Caco-2 (cell line): ENCODE results near the gene RPL10. TPM values are rescaled to one million over a fixed set of nuclear protein-coding genes. Genes with fewer than 3 reads are reported as not detected.

Experiments used
- BruUV-seq: library from RNA; stranded (reverse); fragments of 400-500 nt; replicated peaks from 2 replicates; lab custom pipeline; 2021; lab: Mats Ljungman, UMichigan
- CTCF ChIA-PET: fragments of 300-600 bp; sonication (Branson Sonifier 250); formaldehyde crosslinking; loops from one replicate; lab custom pipeline; 2022; ENCODE audit warnings: antibody characterized with exemption; lab: Charles Lee
- POLR2A ChIA-PET: fragments of 300-600 bp; sonication (Branson Sonifier 250); formaldehyde crosslinking; loops from one replicate; lab custom pipeline; 2022; ENCODE audit warnings: antibody characterized with exemption; lab: Charles Lee
- DNase-seq, 2 experiments: peaks; one replicate each; pipeline versions ENCODE4 v3.0.0 to v3.0.0-alpha.2; 2020 to 2022
- H3K27me3 ChIP-seq: replicated peaks from 2 replicates; pipeline ENCODE4 v1.6.0; 2011; ENCODE audit warnings: low read length; ENCODE audit not compliant: control insufficient read depth, insufficient read depth
- H3K36me3 ChIP-seq: 2 replicates; pipeline ENCODE4 v1.5.1; 2011; ENCODE audit warnings: low read length; ENCODE audit not compliant: control insufficient read depth, insufficient read depth
- H3K4me1 ChIP-seq: fragments of 250-450 bp; sonication (Bioruptor Pico); 2 replicates; pipeline ENCODE4 v1.5.1; 2020; ENCODE audit warnings: mild to moderate bottlenecking
- H3K4me3 ChIP-seq: 2 replicates; pipeline ENCODE4 v1.5.1; 2011; ENCODE audit warnings: low read depth, mild to moderate bottlenecking, control low read depth, low read length
- H3K9me3 ChIP-seq: fragments of 250-450 bp; sonication (Bioruptor Pico); 2 replicates; pipeline ENCODE4 v1.5.1; 2020; ENCODE audit warnings: mild to moderate bottlenecking, moderate library complexity
- H3K27ac Mint-ChIP-seq: one replicate; pipeline ENCODE4 v1.8.0; 2022; ENCODE audit warnings: mixed read lengths; ENCODE audit not compliant: unreplicated experiment
- H3K27me3 Mint-ChIP-seq: one replicate; pipeline ENCODE4 v1.8.0; 2022; ENCODE audit warnings: mixed read lengths; ENCODE audit not compliant: insufficient read depth, unreplicated experiment
- H3K36me3 Mint-ChIP-seq: one replicate; pipeline ENCODE4 v1.8.0; 2022; ENCODE audit warnings: mild to moderate bottlenecking, mixed read lengths; ENCODE audit not compliant: insufficient read depth, unreplicated experiment
- H3K4me1 Mint-ChIP-seq: one replicate; pipeline ENCODE4 v1.8.0; 2022; ENCODE audit warnings: low read depth, mixed read lengths; ENCODE audit not compliant: unreplicated experiment
- H3K4me3 Mint-ChIP-seq: one replicate; pipeline ENCODE4 v1.8.0; 2022; ENCODE audit warnings: mild to moderate bottlenecking, moderate library complexity, mixed read lengths; ENCODE audit not compliant: unreplicated experiment
- H3K9me3 Mint-ChIP-seq: one replicate; pipeline ENCODE4 v1.8.0; 2022; ENCODE audit warnings: mixed read lengths; ENCODE audit not compliant: unreplicated experiment
- intact Hi-C: fragments of 100-400 bp; cut with micrococcal nuclease; formaldehyde crosslinking; loops from one replicate; pipeline ENCODE4 v1.10.0; 2022; ENCODE audit not compliant: unreplicated experiment
- total RNA-seq: library from RNA; stranded (reverse); gene quantifications from 2 replicates; pipeline ENCODE4 v1.2.3, GENCODE V29; 2022
- TF ChIP-seq, protein P1 (sequence below), 2 experiments: fragments of 200-600 bp in 1 of 2; IDR thresholded peaks; 1 replicate in 1 of 2; 2 replicates in 1 of 2; pipeline versions ENCODE4 v1.5.1 to v1.8.0; 2011 to 2022; ENCODE audit warnings: antibody characterized with exemption in 1 of 2, control low read depth in 1 of 2, inconsistent platforms in 1 of 2, low read depth in 1 of 2, low read length in 1 of 2, mild to moderate bottlenecking in 1 of 2, moderate library complexity in 1 of 2; ENCODE audit not compliant: insufficient read depth in 1 of 2, severe bottlenecking in 1 of 2, unreplicated experiment in 1 of 2

Gene RPL10
- total RNA-seq, 1 experiment from 2014 or later: 2,081 TPM

DNA sequence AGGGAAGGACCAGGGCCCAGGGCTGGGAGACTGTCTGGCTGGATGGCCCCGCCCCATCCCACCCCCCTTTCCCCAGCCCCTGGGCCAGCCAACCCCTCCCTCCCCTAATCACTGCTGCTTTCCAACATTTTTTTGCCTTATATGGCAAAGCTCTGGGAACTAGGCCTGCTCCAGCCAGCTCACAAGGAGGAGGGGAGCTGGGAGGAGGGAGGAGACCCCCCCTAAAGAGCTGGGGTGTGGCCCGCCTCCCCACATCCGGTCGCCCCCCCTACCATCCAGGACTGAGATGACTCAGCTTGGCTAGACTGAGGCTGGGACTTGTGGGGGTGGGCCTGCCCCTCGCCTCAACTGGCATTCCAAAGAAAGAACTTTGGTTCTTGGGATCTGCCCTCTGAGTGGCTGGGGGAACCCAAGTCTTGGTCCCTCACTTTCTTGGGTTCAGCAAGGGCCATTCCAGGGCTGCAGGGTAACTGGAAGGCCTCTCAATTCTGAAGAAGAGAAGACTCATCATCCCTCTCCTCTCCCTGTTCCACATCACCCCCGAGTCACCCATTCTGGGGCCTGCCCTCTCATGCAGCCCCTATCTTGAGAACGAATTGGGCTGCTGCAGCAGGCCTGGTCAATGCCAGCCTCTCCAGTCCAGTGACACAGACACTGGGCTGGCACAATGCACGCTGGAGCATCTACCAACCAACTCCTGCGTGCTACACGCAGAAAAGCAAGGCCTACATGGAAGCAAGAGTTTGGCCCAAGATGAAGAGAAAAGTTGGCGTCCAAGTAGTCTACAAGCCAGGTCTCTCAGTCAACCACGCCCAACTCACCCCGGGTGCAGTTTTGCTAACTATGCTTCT, 28.5 kb upstream of the RPL10 start:
- TF ChIP-seq, protein P1, sequence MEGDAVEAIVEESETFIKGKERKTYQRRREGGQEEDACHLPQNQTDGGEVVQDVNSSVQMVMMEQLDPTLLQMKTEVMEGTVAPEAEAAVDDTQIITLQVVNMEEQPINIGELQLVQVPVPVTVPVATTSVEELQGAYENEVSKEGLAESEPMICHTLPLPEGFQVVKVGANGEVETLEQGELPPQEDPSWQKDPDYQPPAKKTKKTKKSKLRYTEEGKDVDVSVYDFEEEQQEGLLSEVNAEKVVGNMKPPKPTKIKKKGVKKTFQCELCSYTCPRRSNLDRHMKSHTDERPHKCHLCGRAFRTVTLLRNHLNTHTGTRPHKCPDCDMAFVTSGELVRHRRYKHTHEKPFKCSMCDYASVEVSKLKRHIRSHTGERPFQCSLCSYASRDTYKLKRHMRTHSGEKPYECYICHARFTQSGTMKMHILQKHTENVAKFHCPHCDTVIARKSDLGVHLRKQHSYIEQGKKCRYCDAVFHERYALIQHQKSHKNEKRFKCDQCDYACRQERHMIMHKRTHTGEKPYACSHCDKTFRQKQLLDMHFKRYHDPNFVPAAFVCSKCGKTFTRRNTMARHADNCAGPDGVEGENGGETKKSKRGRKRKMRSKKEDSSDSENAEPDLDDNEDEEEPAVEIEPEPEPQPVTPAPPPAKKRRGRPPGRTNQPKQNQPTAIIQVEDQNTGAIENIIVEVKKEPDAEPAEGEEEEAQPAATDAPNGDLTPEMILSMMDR (IDR thresholded peaks at IDR 0.05; ENCODE audit: insufficient read depth in 1 of 2, low read depth in 1 of 2, low read length in 1 of 2, severe bottlenecking in 1 of 2, unreplicated experiment in 1 of 2): no peak
- no peaks in the 10 kb centered on the region; the same call in 1 of the 2 replicates for H3K36me3 ChIP-seq
- BruUV-seq: TSS peak; percentile 68
- H3K4me1 ChIP-seq: peaks cover 22% of the 10 kb centered on the region
- POLR2A ChIA-PET: interaction anchor here (0.6 to 1.1 kb wide), 6 partner anchors 9 to 441 kb away, joined by 3 to 5 read pairs (median 4); partner anchors contain the start of genes RPL10 and SLC10A3
- H3K9me3 ChIP-seq: no peaks in the 10 kb centered on the region
- CTCF ChIA-PET: interaction anchor here (0.5 to 0.6 kb wide), 3 partner anchors 109 to 759 kb away, joined by 3 to 4 read pairs (median 3); partner anchors contain the start of gene G6PD
- peak; percentile 77 to 91 for DNase-seq
- Mint-ChIP-seq H3K27me3 (no peaks in the 10 kb centered on the region), H3K9me3 (no peaks in the 10 kb centered on the region), H3K4me1 (no peaks in the 10 kb centered on the region), H3K27ac (peak overlapping the region; percentile 84), H3K4me3 (peak overlapping the region; percentile 83), H3K36me3 (peaks cover 56% of the 10 kb centered on the region)
- no peaks in the 10 kb centered on the region for H3K27me3 ChIP-seq
- H3K4me3 ChIP-seq: peak overlapping the region; percentile 98
- intact Hi-C loops: loop anchor here (5.0 to 10.0 kb wide), 2 partner anchors 395 to 577 kb away; partner anchors contain the start of genes HCFC1, IDH3G, SSR4 and TMEM187

DNA sequence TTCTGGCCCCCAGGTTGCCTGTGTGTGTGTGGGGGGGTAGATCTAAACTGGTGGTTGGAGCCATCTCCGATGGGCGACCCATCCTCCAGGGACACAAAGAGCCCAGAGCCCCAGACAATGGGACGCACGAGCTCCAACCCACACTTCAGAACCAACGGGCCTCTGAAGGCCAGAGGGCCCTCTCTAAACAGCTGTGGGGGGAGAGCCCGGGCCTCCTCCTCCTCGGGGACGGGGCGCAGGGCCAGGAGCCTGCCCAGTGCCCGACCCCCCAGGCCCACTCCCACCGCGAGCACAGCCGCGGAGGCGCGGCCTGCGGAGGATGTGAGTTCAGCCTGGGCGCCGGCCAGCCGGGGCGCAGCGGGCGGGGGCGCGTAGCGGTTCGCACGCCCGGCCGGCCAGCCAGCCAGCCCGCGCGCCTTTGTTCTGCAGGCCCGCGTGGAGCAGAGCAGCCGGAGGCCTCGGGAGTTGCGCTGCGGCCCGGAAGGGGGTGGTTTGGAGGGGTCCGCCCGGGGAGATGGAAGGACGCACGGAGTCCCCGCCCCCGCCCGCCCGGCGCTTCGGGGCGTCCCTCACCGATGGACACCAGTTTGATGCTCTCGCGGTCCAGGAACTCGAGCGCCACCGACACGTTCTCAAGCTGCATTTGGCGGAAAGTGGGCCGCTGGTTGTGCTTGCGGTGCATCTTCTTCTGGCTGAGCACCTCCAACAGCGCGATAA, 27.7 kb upstream of the RPL10 start:
- no peaks in the 10 kb centered on the region for H3K9me3 Mint-ChIP-seq
- H3K4me1 Mint-ChIP-seq: no peaks in the 10 kb centered on the region
- H3K4me3 Mint-ChIP-seq: peak overlapping the region; percentile 83
- H3K9me3 ChIP-seq: no peaks in the 10 kb centered on the region
- TF ChIP-seq, protein P1 (IDR thresholded peaks at IDR 0.05; ENCODE audit: insufficient read depth in 1 of 2, low read depth in 1 of 2, low read length in 1 of 2, severe bottlenecking in 1 of 2, unreplicated experiment in 1 of 2): no peak
- intact Hi-C loops: loop anchor here (5.0 to 10.0 kb wide), 2 partner anchors 396 to 578 kb away; partner anchors contain the start of genes HCFC1, IDH3G, SSR4 and TMEM187
- no peak for DNase-seq
- H3K4me1 ChIP-seq: peaks cover 22% of the 10 kb centered on the region
- BruUV-seq: no TSS peak
- H3K27me3 ChIP-seq: no peaks in the 10 kb centered on the region
- no peaks in the 10 kb centered on the region for H3K27me3 Mint-ChIP-seq
- CTCF ChIA-PET: interaction anchor here (0.5 to 0.6 kb wide), 2 partner anchors 40 to 108 kb away, joined by 4 to 5 read pairs; no protein-coding TSS in a partner anchor
- H3K36me3 ChIP-seq: no peaks in the 10 kb centered on the region; the same call in 1 of the 2 replicates
- POLR2A ChIA-PET: interaction anchor here (0.6 to 1.0 kb wide), 7 partner anchors 9 to 579 kb away, joined by 3 to 10 read pairs (median 4); partner anchors contain the start of genes EMD, IDH3G, RPL10 and SLC10A3
- H3K4me3 ChIP-seq: peak overlapping the region; percentile 98
- peak overlapping the region; percentile 84 for H3K27ac Mint-ChIP-seq
- peaks cover 54% of the 10 kb centered on the region for H3K36me3 Mint-ChIP-seq
